Stomach (tissue), 4 donors: ENCODE results near the gene PRSS8.

Experiments
- CTCF ChIP-seq, 7 experiments: fragments of 450-650 bp in 4 of 7; fragments of 200-600 bp in 3 of 7; sonication (generic) in 3 of 7; IDR thresholded peaks; one replicate each; pipeline ENCODE4 v1.5.1; 2016 to 2019; ENCODE audit warnings: antibody characterized with exemption in 7 of 7, control low read depth in 2 of 7, mild to moderate bottlenecking in 1 of 7
- POLR2AphosphoS5 ChIP-seq, 3 donors: sonication (generic); formaldehyde crosslinking; IDR thresholded peaks; one replicate each; pipeline ENCODE4 v1.6.1; 2016; ENCODE audit warnings: antibody characterized with exemption in 3 of 3

DNA sequence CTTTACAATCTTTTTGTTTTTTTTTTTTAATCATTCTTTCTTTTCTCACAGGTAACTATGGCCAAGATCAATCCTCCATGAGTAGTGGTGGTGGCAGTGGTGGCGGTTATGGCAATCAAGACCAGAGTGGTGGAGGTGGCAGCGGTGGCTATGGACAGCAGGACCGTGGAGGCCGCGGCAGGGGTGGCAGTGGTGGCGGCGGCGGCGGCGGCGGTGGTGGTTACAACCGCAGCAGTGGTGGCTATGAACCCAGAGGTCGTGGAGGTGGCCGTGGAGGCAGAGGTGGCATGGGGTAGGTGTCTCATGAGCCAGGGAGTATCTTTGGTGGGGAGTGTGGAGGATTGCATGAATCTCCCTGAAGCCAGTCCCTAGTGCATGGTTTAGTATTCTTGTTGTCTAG lies 49.4 kb upstream of the PRSS8 start:
- TF ChIP-seq CTCF (IDR thresholded peaks at IDR 0.05) (no peak), POLR2AphosphoS5 (IDR thresholded peaks at IDR 0.05) (no peak)
